Measurements from ENCODE around the gene CEND1. TPM values are rescaled to one million over a fixed set of nuclear protein-coding genes. Genes with fewer than 3 reads are reported as not detected.

The CEND1 gene
- total RNA-seq, 1 experiment from 2014 or later, result 2.7 TPM

DNA sequence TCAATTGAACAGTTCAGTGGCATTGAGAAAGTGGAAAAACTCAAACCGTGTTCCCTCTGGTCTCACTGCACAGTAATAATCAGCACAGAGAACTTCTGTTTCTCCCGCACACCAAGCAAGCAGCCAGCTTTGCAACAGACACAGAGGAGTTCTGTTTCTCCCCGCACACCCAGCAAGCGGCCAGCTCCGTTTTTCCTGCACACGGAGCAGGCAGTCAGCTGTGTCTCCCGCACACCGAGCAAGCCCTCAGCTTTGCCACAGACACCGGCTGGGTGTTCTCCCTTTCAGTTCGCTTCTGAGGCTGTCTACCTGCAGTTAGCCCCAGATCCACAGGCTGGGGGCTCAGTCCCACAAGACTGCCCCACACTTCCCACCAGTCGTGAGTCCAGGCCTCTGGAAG is 52.5 kb downstream of the CEND1 start (continued):
- TF ChIP-seq, protein P1, sequence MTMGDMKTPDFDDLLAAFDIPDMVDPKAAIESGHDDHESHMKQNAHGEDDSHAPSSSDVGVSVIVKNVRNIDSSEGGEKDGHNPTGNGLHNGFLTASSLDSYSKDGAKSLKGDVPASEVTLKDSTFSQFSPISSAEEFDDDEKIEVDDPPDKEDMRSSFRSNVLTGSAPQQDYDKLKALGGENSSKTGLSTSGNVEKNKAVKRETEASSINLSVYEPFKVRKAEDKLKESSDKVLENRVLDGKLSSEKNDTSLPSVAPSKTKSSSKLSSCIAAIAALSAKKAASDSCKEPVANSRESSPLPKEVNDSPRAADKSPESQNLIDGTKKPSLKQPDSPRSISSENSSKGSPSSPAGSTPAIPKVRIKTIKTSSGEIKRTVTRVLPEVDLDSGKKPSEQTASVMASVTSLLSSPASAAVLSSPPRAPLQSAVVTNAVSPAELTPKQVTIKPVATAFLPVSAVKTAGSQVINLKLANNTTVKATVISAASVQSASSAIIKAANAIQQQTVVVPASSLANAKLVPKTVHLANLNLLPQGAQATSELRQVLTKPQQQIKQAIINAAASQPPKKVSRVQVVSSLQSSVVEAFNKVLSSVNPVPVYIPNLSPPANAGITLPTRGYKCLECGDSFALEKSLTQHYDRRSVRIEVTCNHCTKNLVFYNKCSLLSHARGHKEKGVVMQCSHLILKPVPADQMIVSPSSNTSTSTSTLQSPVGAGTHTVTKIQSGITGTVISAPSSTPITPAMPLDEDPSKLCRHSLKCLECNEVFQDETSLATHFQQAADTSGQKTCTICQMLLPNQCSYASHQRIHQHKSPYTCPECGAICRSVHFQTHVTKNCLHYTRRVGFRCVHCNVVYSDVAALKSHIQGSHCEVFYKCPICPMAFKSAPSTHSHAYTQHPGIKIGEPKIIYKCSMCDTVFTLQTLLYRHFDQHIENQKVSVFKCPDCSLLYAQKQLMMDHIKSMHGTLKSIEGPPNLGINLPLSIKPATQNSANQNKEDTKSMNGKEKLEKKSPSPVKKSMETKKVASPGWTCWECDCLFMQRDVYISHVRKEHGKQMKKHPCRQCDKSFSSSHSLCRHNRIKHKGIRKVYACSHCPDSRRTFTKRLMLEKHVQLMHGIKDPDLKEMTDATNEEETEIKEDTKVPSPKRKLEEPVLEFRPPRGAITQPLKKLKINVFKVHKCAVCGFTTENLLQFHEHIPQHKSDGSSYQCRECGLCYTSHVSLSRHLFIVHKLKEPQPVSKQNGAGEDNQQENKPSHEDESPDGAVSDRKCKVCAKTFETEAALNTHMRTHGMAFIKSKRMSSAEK (CRISPR knock-in tag; IDR thresholded peaks at IDR 0.05; ENCODE audit: borderline replicate concordance), result no peak
- no peak for TF ChIP-seq MXD4 (CRISPR knock-in tag; IDR thresholded peaks at IDR 0.05; ENCODE audit: borderline replicate concordance)
- TF ChIP-seq ZNF219 (CRISPR knock-in tag; IDR thresholded peaks at IDR 0.05; ENCODE audit: borderline replicate concordance), result no peak
- TF ChIP-seq, protein P2, sequence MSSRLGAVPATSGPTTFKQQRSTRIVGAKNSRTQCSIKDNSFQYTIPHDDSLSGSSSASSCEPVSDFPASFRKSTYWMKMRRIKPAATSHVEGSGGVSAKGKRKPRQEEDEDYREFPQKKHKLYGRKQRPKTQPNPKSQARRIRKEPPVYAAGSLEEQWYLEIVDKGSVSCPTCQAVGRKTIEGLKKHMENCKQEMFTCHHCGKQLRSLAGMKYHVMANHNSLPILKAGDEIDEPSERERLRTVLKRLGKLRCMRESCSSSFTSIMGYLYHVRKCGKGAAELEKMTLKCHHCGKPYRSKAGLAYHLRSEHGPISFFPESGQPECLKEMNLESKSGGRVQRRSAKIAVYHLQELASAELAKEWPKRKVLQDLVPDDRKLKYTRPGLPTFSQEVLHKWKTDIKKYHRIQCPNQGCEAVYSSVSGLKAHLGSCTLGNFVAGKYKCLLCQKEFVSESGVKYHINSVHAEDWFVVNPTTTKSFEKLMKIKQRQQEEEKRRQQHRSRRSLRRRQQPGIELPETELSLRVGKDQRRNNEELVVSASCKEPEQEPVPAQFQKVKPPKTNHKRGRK (CRISPR knock-in tag; IDR thresholded peaks at IDR 0.05; ENCODE audit: borderline replicate concordance), result no peak
- TF ChIP-seq SMAD3 (CRISPR knock-in tag; IDR thresholded peaks at IDR 0.05; ENCODE audit: borderline replicate concordance), result no peak
- TF ChIP-seq ZNF232 (CRISPR knock-in tag; IDR thresholded peaks at IDR 0.05), result no peak

Other genes with a start within 250 kb of the CEND1 start
- 4.0 to 6.0 TPM (median 5.9 TPM) in 3 replicates for gene LMNTD2, start 229.4 kb downstream of the CEND1 start, total RNA-seq (2021)
- 30.6 to 39.7 TPM (median 32.5 TPM) in 3 replicates for gene RASSF7, start 229.1 kb downstream of the CEND1 start, total RNA-seq (2021)
- gene PHRF1, start 213.6 kb downstream of the CEND1 start, total RNA-seq (2021), result 39.4 to 46.9 TPM (median 40.1 TPM) in 3 replicates
- gene IRF7, start 174.1 kb downstream of the CEND1 start, total RNA-seq (2021), result 11.1 to 12.0 TPM (median 11.5 TPM) in 3 replicates
- gene CDHR5, start 165.1 kb downstream of the CEND1 start, total RNA-seq (2021), result 0.26 to 0.34 TPM in 2 of 3 replicates, not detected in the other
- 2.3 to 3.3 TPM (median 2.9 TPM) in 3 replicates for gene SCT, start 162.9 kb downstream of the CEND1 start, total RNA-seq (2021)
- 3.7 to 5.8 TPM (median 5.5 TPM) in 3 replicates for gene DRD4, start 152.8 kb downstream of the CEND1 start, total RNA-seq (2021)
- 62.2 to 85.3 TPM (median 81.1 TPM) in 3 replicates for gene DEAF1, start 94.9 kb downstream of the CEND1 start, total RNA-seq (2021)
- gene TMEM80, start 94.3 kb downstream of the CEND1 start, total RNA-seq (2021), result 23.4 to 28.4 TPM (median 24.5 TPM) in 3 replicates
- 49.9 to 56.3 TPM (median 51.6 TPM) in 3 replicates for gene EPS8L2, start 83.9 kb downstream of the CEND1 start, total RNA-seq (2021)
- 314 to 352 TPM (median 343 TPM) in 3 replicates for gene TALDO1, start 42.6 kb downstream of the CEND1 start, total RNA-seq (2021)
- gene GATD1, start 12.6 kb downstream of the CEND1 start, total RNA-seq (2021), result 81.9 to 87.6 TPM (median 87.5 TPM) in 3 replicates
- 35.0 to 44.8 TPM (median 36.7 TPM) in 3 replicates for gene SLC25A22, start 8.2 kb upstream of the CEND1 start, total RNA-seq (2021)
- gene PIDD1, start 15.1 kb upstream of the CEND1 start, total RNA-seq (2021), result 54.9 to 59.4 TPM (median 56.8 TPM) in 3 replicates
- gene RPLP2, start 19.9 kb upstream of the CEND1 start, total RNA-seq (2021), result 2,582 to 2,814 TPM (median 2,761 TPM) in 3 replicates
- gene PNPLA2, start 28.8 kb upstream of the CEND1 start, total RNA-seq (2021), result 66.5 to 83.4 TPM (median 81.9 TPM) in 3 replicates
- gene CRACR2B, start 37.8 kb upstream of the CEND1 start, total RNA-seq (2021), result 46.5 to 58.6 TPM (median 55.9 TPM) in 3 replicates
- 115 to 127 TPM (median 116 TPM) in 3 replicates for gene CD151, start 42.9 kb upstream of the CEND1 start, total RNA-seq (2021)
- gene POLR2L, start 52.4 kb upstream of the CEND1 start, total RNA-seq (2021), result 138 to 152 TPM (median 144 TPM) in 3 replicates
- gene TSPAN4, start 52.8 kb upstream of the CEND1 start, total RNA-seq (2021), result 92.8 to 95.2 TPM (median 94.3 TPM) in 3 replicates
- gene CHID1, start 120.7 kb upstream of the CEND1 start, total RNA-seq (2021), result 92.8 to 99.6 TPM (median 94.2 TPM) in 3 replicates
- 47.1 to 52.3 TPM (median 51.0 TPM) in 3 replicates for gene AP2A2, start 135.8 kb upstream of the CEND1 start, total RNA-seq (2021)
- 0.05 to 0.13 TPM (median 0.07 TPM) in 3 replicates for gene MUC6, start 246.6 kb upstream of the CEND1 start, total RNA-seq (2021)

Data from WTC11 (cell line).